H9 (cell line): ENCODE results near the gene PID1. TPM values are rescaled to one million over a fixed set of nuclear protein-coding genes. Genes with fewer than 3 reads are reported as not detected.

Source experiments
- DNase-seq: peaks from one replicate; pipeline ENCODE4 v3.0.0-alpha.2; 2017
- H2AFZ ChIP-seq: one replicate; pipeline ENCODE4 v1.6.1; 2013; ENCODE audit warnings: mild to moderate bottlenecking, low read length, control low read depth, moderate library complexity
- H2AK5ac ChIP-seq: 2 replicates; pipeline ENCODE4 v1.6.1; 2013; ENCODE audit warnings: low read length, control low read depth, mixed read lengths; ENCODE audit not compliant: insufficient read length
- H2BK120ac ChIP-seq: one replicate; pipeline ENCODE4 v1.6.1; 2013; ENCODE audit warnings: low read depth, mild to moderate bottlenecking, low read length, control low read depth, inconsistent platforms; ENCODE audit not compliant: poor library complexity, severe bottlenecking
- H2BK12ac ChIP-seq: 2 replicates; pipeline ENCODE4 v1.6.1; 2013; ENCODE audit warnings: low read length, control low read depth, mixed read lengths, low read depth; ENCODE audit not compliant: insufficient read length
- H2BK15ac ChIP-seq: 2 replicates; pipeline ENCODE4 v1.6.1; 2013; ENCODE audit warnings: low read depth, low read length, control low read depth
- H2BK20ac ChIP-seq: one replicate; pipeline ENCODE4 v1.6.1; 2013; ENCODE audit warnings: low read depth, mild to moderate bottlenecking, low read length, control low read depth, inconsistent platforms; ENCODE audit not compliant: poor library complexity, severe bottlenecking
- H2BK5ac ChIP-seq: 2 replicates; pipeline ENCODE4 v1.6.1; 2013; ENCODE audit warnings: low read length, control low read depth, mixed read lengths; ENCODE audit not compliant: insufficient read length
- H3K14ac ChIP-seq: 2 replicates; pipeline ENCODE4 v1.6.1; 2013; ENCODE audit warnings: low read length, control low read depth; ENCODE audit not compliant: insufficient read depth
- H3K18ac ChIP-seq: 2 replicates; pipeline ENCODE4 v1.6.1; 2013; ENCODE audit warnings: low read depth, mild to moderate bottlenecking, mixed read lengths, low read length, control low read depth; ENCODE audit not compliant: insufficient read length
- H3K23ac ChIP-seq: 2 replicates; pipeline ENCODE4 v1.6.1; 2013; ENCODE audit warnings: low read length, control low read depth, mixed read lengths, low read depth; ENCODE audit not compliant: insufficient read length
- H3K23me2 ChIP-seq: 2 replicates; pipeline ENCODE4 v1.6.1; 2013; ENCODE audit warnings: low read depth, mild to moderate bottlenecking, mixed read lengths, low read length, control low read depth; ENCODE audit not compliant: insufficient read length, poor library complexity, severe bottlenecking
- H3K27ac ChIP-seq: 2 replicates; pipeline ENCODE4 v1.5.1; 2013; ENCODE audit warnings: low read length, control low read depth, mixed read lengths, low read depth; ENCODE audit not compliant: insufficient read length
- H3K27me3 ChIP-seq: 2 replicates; pipeline ENCODE4 v1.6.1; 2013; ENCODE audit warnings: low read length, control low read depth, inconsistent platforms; ENCODE audit not compliant: insufficient read depth
- H3K4ac ChIP-seq: 2 replicates; pipeline ENCODE4 v1.6.1; 2013; ENCODE audit warnings: low read depth, mild to moderate bottlenecking, control low read depth, inconsistent platforms, low read length, moderate library complexity
- H3K4me1 ChIP-seq: 2 replicates; pipeline ENCODE4 v1.6.1; 2013; ENCODE audit warnings: low read length, control low read depth, inconsistent platforms; ENCODE audit not compliant: insufficient read depth
- H3K4me2 ChIP-seq: 2 replicates; pipeline ENCODE4 v1.6.1; 2013; ENCODE audit warnings: low read length, control low read depth, mixed read lengths; ENCODE audit not compliant: insufficient read length, insufficient read depth
- H3K56ac ChIP-seq: 2 replicates; pipeline ENCODE4 v1.6.1; 2013; ENCODE audit warnings: low read depth, mild to moderate bottlenecking, mixed read lengths, low read length, control low read depth; ENCODE audit not compliant: insufficient read length
- H3K79me1 ChIP-seq: 2 replicates; pipeline ENCODE4 v1.6.1; 2013; ENCODE audit warnings: low read depth, mild to moderate bottlenecking, moderate library complexity, low read length, control low read depth, inconsistent platforms; ENCODE audit not compliant: insufficient read depth, poor library complexity, severe bottlenecking
- H3K79me2 ChIP-seq: 2 replicates; pipeline ENCODE4 v1.6.1; 2013; ENCODE audit warnings: low read length, control low read depth, inconsistent platforms; ENCODE audit not compliant: insufficient read depth
- H3K9ac ChIP-seq: 2 replicates; pipeline ENCODE4 v1.6.1; 2013; ENCODE audit warnings: low read length, control low read depth, mixed read lengths; ENCODE audit not compliant: insufficient read length; ENCODE audit errors: extremely low read depth
- H3K9me3 ChIP-seq: one replicate; pipeline ENCODE4 v1.6.1; 2013; ENCODE audit warnings: low read depth, low read length, inconsistent platforms; ENCODE audit not compliant: control insufficient read depth
- H3T11ph ChIP-seq: one replicate; pipeline ENCODE4 v1.6.1; 2013; ENCODE audit warnings: mild to moderate bottlenecking, low read length, control low read depth, inconsistent platforms
- H4K20me1 ChIP-seq: one replicate; pipeline ENCODE4 v1.6.1; 2013; ENCODE audit not compliant: control insufficient read depth, insufficient read length, insufficient read depth
- H4K5ac ChIP-seq: 2 replicates; pipeline ENCODE4 v1.6.1; 2013; ENCODE audit warnings: low read depth, mild to moderate bottlenecking, mixed read lengths, low read length, control low read depth; ENCODE audit not compliant: insufficient read length
- H4K8ac ChIP-seq: replicated peaks from 2 replicates; pipeline ENCODE4 v1.6.1; 2013; ENCODE audit warnings: low read length, control low read depth, mixed read lengths, low read depth; ENCODE audit not compliant: insufficient read length
- H4K91ac ChIP-seq: 2 replicates; pipeline ENCODE4 v1.6.1; 2013; ENCODE audit warnings: low read depth, mild to moderate bottlenecking, moderate library complexity, mixed read lengths, low read length, control low read depth; ENCODE audit not compliant: insufficient read length
- H3K27ac Mint-ChIP-seq, 3 experiments: 2 replicates in 2 of 3; 3 replicates in 1 of 3; pipeline ENCODE4 v1.8.0; 2020 to 2021; ENCODE audit warnings: mixed read lengths in 3 of 3, mild to moderate bottlenecking in 1 of 3, moderate library complexity in 1 of 3
- H3K27me3 Mint-ChIP-seq: 2 replicates; pipeline ENCODE4 v1.8.0; 2021; ENCODE audit warnings: low read depth, mild to moderate bottlenecking, moderate library complexity, mixed read lengths
- H3K36me3 Mint-ChIP-seq, 3 experiments: 2 replicates in 2 of 3; 3 replicates in 1 of 3; pipeline ENCODE4 v1.8.0; 2020 to 2021; ENCODE audit warnings: low read depth in 3 of 3, mixed read lengths in 3 of 3; ENCODE audit not compliant: insufficient read depth in 1 of 3
- H3K4me1 Mint-ChIP-seq, 2 experiments: 2 replicates each; pipeline ENCODE4 v1.8.0; 2020; ENCODE audit warnings: mixed read lengths in 2 of 2
- H3K4me3 Mint-ChIP-seq, 2 experiments: 2 replicates in 1 of 2; 3 replicates in 1 of 2; pipeline ENCODE4 v1.8.0; 2020 to 2021; ENCODE audit warnings: mild to moderate bottlenecking in 2 of 2, mixed read lengths in 2 of 2, moderate library complexity in 1 of 2
- H3K9me3 Mint-ChIP-seq, 2 experiments: 2 replicates in 1 of 2; 3 replicates in 1 of 2; pipeline ENCODE4 v1.8.0; 2020; ENCODE audit warnings: mild to moderate bottlenecking in 2 of 2, mixed read lengths in 2 of 2, moderate library complexity in 1 of 2
- CTCF ChIP-seq: fragments of 200-600 bp; sonication (generic); conservative IDR thresholded peaks from 3 replicates; pipeline ENCODE4 v1.8.0; 2021; ENCODE audit warnings: antibody characterized with exemption, mild to moderate bottlenecking
- WGBS: extraction: QIAGEN DNeasy Blood & Tissue Kit; methylation state at CpG from one replicate; pipeline ENCODE4 v1.1.7; 2013; ENCODE audit warnings: missing lambda C conversion rate, low lambda C conversion rate, mixed read lengths; ENCODE audit not compliant: insufficient read length; ENCODE audit errors: extremely low coverage; 5-methylcytosine and 5-hydroxymethylcytosine counted together
- total RNA-seq: library from RNA; stranded (reverse); gene quantifications from 2 replicates; pipeline ENCODE4 v1.2.1, GENCODE V29; 2021

Gene PID1
- total RNA-seq, 1 experiment from 2014 or later: 1.4 TPM

GRCh38 chr2:229118336-229118735 is 152.8 kb downstream of the PID1 start:
- Histone ChIP-seq H3K79me2 (no peaks in the 10 kb centered on the region), H4K20me1 (no peaks in the 10 kb centered on the region), H3K27me3 (no peaks in the 10 kb centered on the region), H3K27ac (no peak overlapping the region), H3K23me2 (no peaks in the 10 kb centered on the region), H2AK5ac (no peak overlapping the region), H2BK20ac (no peak overlapping the region), H3K23ac (no peak overlapping the region), H3K14ac (no peak overlapping the region), H3K9ac (no peak overlapping the region), H3K4me1 (no peaks in the 10 kb centered on the region), H4K91ac (no peak overlapping the region), H3T11ph (no peak overlapping the region), H2BK120ac (no peak overlapping the region), H3K4ac (no peak overlapping the region), H4K8ac (no peak overlapping the region), H3K4me2 (no peak overlapping the region), H3K56ac (no peak overlapping the region), H2BK5ac (no peak overlapping the region), H4K5ac (no peak overlapping the region), H2AFZ (no peak overlapping the region), H3K79me1 (no peaks in the 10 kb centered on the region), H2BK15ac (no peak overlapping the region), H3K18ac (no peak overlapping the region), H3K9me3 (no peaks in the 10 kb centered on the region), H2BK12ac (no peak overlapping the region)
- Mint-ChIP-seq H3K9me3 (no peaks in the 10 kb centered on the region), H3K4me1 (no peaks in the 10 kb centered on the region), H3K4me3 (no peak overlapping the region), H3K27me3 (no peaks in the 10 kb centered on the region), H3K27ac (no peak overlapping the region), H3K36me3 (no peaks in the 10 kb centered on the region)
- WGBS: no CpG with 5 or more reads among the region's 4 CpGs
- TF ChIP-seq CTCF: no peak
- no peak for DNase-seq
